GM12878 (cell line): ENCODE measurements around the gene NCAM1. TPM values are rescaled to one million over a fixed set of nuclear protein-coding genes. Genes with fewer than 3 reads are reported as not detected.

Experiments used
- ATAC-seq: fragments of 200-7000 bp; cut with Tn5 transposase; 3 replicates; pipeline ENCODE4 v1.9.1; 2020; ENCODE audit warnings: mild to moderate bottlenecking, moderate library complexity
- BruUV-seq: library from RNA; stranded (reverse); fragments of 400-500 nt; replicated peaks from 2 replicates; lab custom pipeline; 2021; lab: Mats Ljungman, UMichigan
- CTCF ChIA-PET: fragments of 300-600 bp; sonication (Branson Sonifier 250); formaldehyde crosslinking; extraction: SDS; loops from one replicate; lab custom pipeline; 2021; ENCODE audit warnings: inconsistent platforms; lab: Yijun Ruan, JAX
- POLR2A ChIA-PET: fragments of 350-600 bp; formaldehyde crosslinking; extraction: SDS; loops from one replicate; lab custom pipeline; 2021; ENCODE audit warnings: inconsistent platforms; lab: Charles Lee
- RAD21 ChIA-PET: fragments of 300-600 bp; sonication (Branson Sonifier 250); formaldehyde crosslinking; loops from one replicate; lab custom pipeline; 2023; ENCODE audit warnings: antibody characterized with exemption; ENCODE audit not compliant: unreplicated experiment; lab: Charles Lee
- SMC1A ChIA-PET: fragments of 300-600 bp; sonication (Branson Sonifier 250); formaldehyde crosslinking; loops from one replicate; lab custom pipeline; 2023; ENCODE audit not compliant: unreplicated experiment, uncharacterized antibody; lab: Charles Lee
- DNase-seq: peaks from one replicate; pipeline ENCODE4 v3.0.0-alpha.2; 2011; ENCODE audit warnings: low read depth, low spot score
- FAIRE-seq: peaks from 3 replicates; lab custom pipeline; 2011; peaks lifted over from hg19 to GRCh38; lab: Jason Lieb, UNC
- H2AFZ ChIP-seq: 2 replicates; pipeline ENCODE4 v1.6.0; 2011; ENCODE audit warnings: low read depth, low read length, control low read depth; ENCODE audit not compliant: control insufficient read depth
- H3K27ac ChIP-seq: 2 replicates; pipeline ENCODE4 v1.5.1; 2011; ENCODE audit warnings: control low read depth; ENCODE audit not compliant: control insufficient read depth, insufficient read depth
- H3K27me3 ChIP-seq, 2 experiments: replicated peaks in 1 of 2; 2 replicates each; pipeline versions ENCODE4 v1.6.0 to v1.6.1; 2011; ENCODE audit warnings: low read length in 1 of 2; ENCODE audit not compliant: control insufficient read depth in 2 of 2, insufficient read depth in 2 of 2
- H3K36me3 ChIP-seq, 2 experiments: 2 replicates each; pipeline ENCODE4 v1.5.1; 2011; ENCODE audit warnings: low read length in 1 of 2; ENCODE audit not compliant: control insufficient read depth in 2 of 2, insufficient read depth in 2 of 2
- H3K4me1 ChIP-seq: 2 replicates; pipeline ENCODE4 v1.6.1; 2011; ENCODE audit warnings: mild to moderate bottlenecking, low read length, moderate library complexity, mixed read lengths; ENCODE audit not compliant: control insufficient read depth, insufficient read depth
- H3K4me2 ChIP-seq: 2 replicates; pipeline ENCODE4 v1.6.0; 2011; ENCODE audit warnings: control low read depth; ENCODE audit not compliant: control insufficient read depth, insufficient read depth
- H3K4me3 ChIP-seq: fragments of 200-600 bp; sonication (generic); 2 replicates; pipeline ENCODE4 v1.5.1; 2016
- H3K79me2 ChIP-seq: 2 replicates; pipeline ENCODE4 v1.6.0; 2011; ENCODE audit warnings: low read length; ENCODE audit not compliant: control insufficient read depth, insufficient read depth
- H3K9ac ChIP-seq: 2 replicates; pipeline ENCODE4 v1.8.0; 2011; ENCODE audit warnings: low read length, control low read depth, mixed read lengths; ENCODE audit not compliant: control insufficient read depth, insufficient read depth
- H3K9me3 ChIP-seq: replicated peaks from 3 replicates; pipeline ENCODE4 v1.5.1; 2011; ENCODE audit warnings: mild to moderate bottlenecking, low read length; ENCODE audit not compliant: control insufficient read depth, insufficient read depth
- H4K20me1 ChIP-seq: 2 replicates; pipeline ENCODE4 v1.6.0; 2011; ENCODE audit not compliant: control insufficient read depth, insufficient read depth
- CEBPB ChIP-seq, 2 experiments: fragments of 150-350 bp in 1 of 2; IDR thresholded peaks; 2 replicates each; pipeline ENCODE4 v1.6.1; 2012 to 2014; ENCODE audit warnings: low read depth in 2 of 2, low read length in 2 of 2, borderline replicate concordance in 1 of 2, inconsistent platforms in 1 of 2
- CREB1 ChIP-seq: IDR thresholded peaks from 2 replicates; pipeline ENCODE4 v1.6.1; 2012; ENCODE audit warnings: low read depth, mild to moderate bottlenecking, inconsistent platforms
- EP300 ChIP-seq, 2 experiments: fragments of 150-350 bp in 1 of 2; IDR thresholded peaks; 2 replicates each; pipeline ENCODE4 v1.6.1; 2011 to 2012; ENCODE audit warnings: low read depth in 2 of 2, low read length in 2 of 2, borderline replicate concordance in 1 of 2, improper control_type of control experiment in 1 of 2, inconsistent platforms in 1 of 2; ENCODE audit not compliant: control insufficient read depth in 1 of 2
- FOS ChIP-seq: IDR thresholded peaks from 3 replicates; pipeline ENCODE4 v1.6.1; 2011; ENCODE audit warnings: borderline replicate concordance; ENCODE audit not compliant: insufficient read length; ENCODE audit errors: extremely low read depth
- MYB ChIP-seq: fragments of 150-350 bp; IDR thresholded peaks from 2 replicates; pipeline ENCODE4 v1.6.1; 2014; ENCODE audit warnings: mild to moderate bottlenecking, low read depth, low read length, borderline replicate concordance
- NKRF ChIP-seq: fragments of 450-650 bp; conservative IDR thresholded peaks from 2 replicates; pipeline ENCODE4 v1.6.1; 2017; ENCODE audit warnings: mild to moderate bottlenecking, moderate library complexity
- NR2C2 ChIP-seq: IDR thresholded peaks from 2 replicates; pipeline ENCODE4 v1.6.1; 2011; ENCODE audit warnings: borderline replicate concordance, low read depth; ENCODE audit not compliant: control insufficient read depth, insufficient read length
- NRF1 ChIP-seq: conservative IDR thresholded peaks from 2 replicates; pipeline ENCODE4 v1.6.1; 2011; ENCODE audit warnings: mild to moderate bottlenecking, low read depth, low read length, improper control_type of control experiment
- PBX3 ChIP-seq: IDR thresholded peaks from 2 replicates; pipeline ENCODE4 v1.6.1; 2011; ENCODE audit warnings: mild to moderate bottlenecking, low read depth, low read length, moderate library complexity; ENCODE audit not compliant: insufficient replicate concordance
- POLR2A ChIP-seq: IDR thresholded peaks from 2 replicates; pipeline ENCODE4 v1.6.1; 2011; ENCODE audit warnings: low read depth, mild to moderate bottlenecking, low read length
- RFX5 ChIP-seq: IDR thresholded peaks from 2 replicates; pipeline ENCODE4 v1.6.1; 2011; ENCODE audit warnings: low read depth, low read length, improper control_type of control experiment
- WRNIP1 ChIP-seq: IDR thresholded peaks from 2 replicates; pipeline ENCODE4 v1.6.1; 2011; ENCODE audit warnings: low read depth, low read length, improper control_type of control experiment, borderline replicate concordance
- ZBED1 ChIP-seq: IDR thresholded peaks from 2 replicates; pipeline ENCODE4 v1.6.1; 2016; ENCODE audit warnings: borderline replicate concordance
- ZNF207 ChIP-seq: fragments of 450-650 bp; IDR thresholded peaks from 2 replicates; pipeline ENCODE4 v1.6.1; 2014; ENCODE audit warnings: antibody characterized with exemption, mild to moderate bottlenecking, borderline replicate concordance
- whole genome bisulfite sequencing: methylation state at CpG from one replicate; pipeline ENCODE4 v1.1.6; 2016; ENCODE audit warnings: low lambda C conversion rate; ENCODE audit not compliant: insufficient replicate concordance, insufficient coverage; ENCODE audit errors: missing lambda C conversion rate; 5-methylcytosine and 5-hydroxymethylcytosine counted together
- in situ Hi-C: fragments of 300-500 bp; cut with MboI; formaldehyde crosslinking; loops from 9 replicates; pipeline ENCODE4 v1.14.3; 2018; ENCODE audit warnings: mixed read lengths
- intact Hi-C: fragments of 100-400 bp; cut with micrococcal nuclease; formaldehyde crosslinking; loops from one replicate; pipeline ENCODE4 v1.14.2; 2022; ENCODE audit not compliant: unreplicated experiment
- polyA plus RNA-seq, 11 experiments: library from polyadenylated mRNA; depleted of rRNA in 4 of 11; unstranded in 6 of 11; stranded (reverse) in 5 of 11; fragments of >200 nt; fragmentation: Nextera tagmentation in 4 of 11; fragmentation: Illumina TruSeq in 1 of 11; extraction: Ambion mirVana in 4 of 11; extraction: Trizol in 1 of 11; gene quantifications; 1 replicate in 1 of 11; 2 replicates in 10 of 11; pipeline versions ENCODE4 v1.2.1 to v1.2.3, GENCODE V29; 2011 to 2016; ENCODE audit warnings: inconsistent platforms in 2 of 11, missing spikeins in 2 of 11, low read depth in 1 of 11
- total RNA-seq, 4 experiments: library from RNA; depleted of rRNA in 3 of 4; stranded (reverse); fragments of >200 nt in 3 of 4; fragmentation: Illumina TruSeq in 1 of 4; extraction: Trizol in 1 of 4; gene quantifications; 2 replicates each; pipeline versions ENCODE4 v1.2.1 to v1.2.3, GENCODE V29; 2013 to 2021

Gene NCAM1
- total and polyA plus RNA-seq, 10 of the 15 experiments (the other 5 are each of a cell fraction or from before 2014, with no cell fraction given), result 0.10 to 0.23 (median 0.11) TPM; not detected in 7

DNA sequence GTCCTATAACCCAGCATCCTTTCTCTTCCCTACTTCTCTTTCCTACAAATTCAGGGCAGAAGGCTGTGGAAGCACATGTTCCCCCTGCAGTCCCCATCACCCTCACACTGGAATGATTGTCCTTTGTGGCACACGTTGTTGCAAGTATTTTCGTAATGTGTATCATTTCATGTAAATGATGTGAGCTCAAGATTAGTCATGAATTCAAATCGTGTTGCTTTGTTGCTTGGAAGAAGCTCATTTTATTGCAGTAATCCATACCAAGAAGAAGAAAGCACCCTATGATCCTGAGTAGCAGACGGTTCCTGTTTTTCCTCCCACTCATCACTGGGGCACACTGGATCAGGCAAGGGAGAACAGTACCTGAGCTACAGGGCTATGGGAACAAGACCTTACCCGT lies 173.4 kb downstream of the NCAM1 start:
- ChIA-PET RAD21 (no interaction called here), SMC1A (no interaction called here), CTCF (interaction anchor here (1.0 kb wide), 1 partner anchor 18 kb away, joined by 3 read pairs; no protein-coding TSS in a partner anchor), POLR2A (no interaction called here)
- FAIRE-seq (no peak), DNase-seq (no peak), ATAC-seq (no peak)
- Histone ChIP-seq H3K4me2 (no peak overlapping the region), H3K27ac (no peak overlapping the region), H3K4me1 (no peaks in the 10 kb centered on the region), H3K4me3 (no peak overlapping the region), H3K79me2 (no peaks in the 10 kb centered on the region), H4K20me1 (no peaks in the 10 kb centered on the region), H3K36me3 (no peaks in the 10 kb centered on the region), H3K9ac (no peak overlapping the region), H3K9me3 (no peaks in the 10 kb centered on the region), H2AFZ (no peak overlapping the region), H3K27me3 (no peaks in the 10 kb centered on the region; a peak in 2 of 4 replicates)
- intact Hi-C loops (no loop called here), in situ Hi-C loops (no loop called here)
- 20% methylated on average over 5 of the region's 5 CpGs for WGBS
- no peak for TF ChIP-seq FOS
- no peak for TF ChIP-seq POLR2A
- no peak for TF ChIP-seq CEBPB (IDR thresholded peaks at IDR 0.05; ENCODE audit: borderline replicate concordance in 1 of 2, low read depth in 2 of 2, low read length in 2 of 2)
- no peak for TF ChIP-seq WRNIP1
- no peak for TF ChIP-seq RFX5
- no TSS peak for BruUV-seq

DNA sequence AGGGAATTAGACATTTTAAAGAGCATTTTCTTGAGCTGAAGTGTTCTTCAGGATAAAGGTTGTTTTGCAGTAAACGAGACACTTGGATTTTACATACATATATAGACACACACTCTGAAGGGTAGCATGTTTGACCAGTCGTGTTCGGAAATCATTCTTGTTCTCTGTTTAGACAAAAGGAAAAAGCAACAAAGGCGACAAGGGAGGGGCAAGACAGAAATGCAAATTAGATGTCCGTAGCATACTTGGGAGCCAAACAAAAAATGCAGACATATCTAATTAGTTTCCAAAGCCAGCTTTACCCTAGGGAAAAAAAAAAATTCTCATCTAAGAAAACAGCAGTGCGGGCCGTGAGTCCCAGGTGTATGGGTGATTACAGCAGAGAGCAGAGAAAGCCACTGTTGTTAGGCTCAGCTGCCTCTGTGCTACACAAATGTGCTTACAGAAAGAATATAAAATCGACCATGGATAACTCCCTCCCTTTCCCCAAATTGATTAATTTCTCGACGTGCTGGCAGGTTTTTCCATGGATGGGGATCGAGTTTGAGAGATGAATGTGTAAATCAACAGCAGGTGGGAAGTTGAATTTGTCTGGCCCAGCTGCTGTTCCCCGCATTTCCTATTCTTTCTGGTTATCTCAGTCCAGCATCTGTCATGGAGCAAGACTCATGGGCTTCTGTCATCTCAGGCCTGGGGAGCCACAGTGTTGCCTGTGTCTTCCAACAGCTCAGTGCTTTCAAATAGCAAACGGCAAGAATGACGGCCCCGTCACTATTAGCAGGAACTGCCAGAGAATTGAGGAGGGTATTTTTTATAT lies 176.7 kb downstream of the NCAM1 start:
- no peaks in the 10 kb centered on the region for H3K36me3 ChIP-seq
- SMC1A ChIA-PET, result no interaction called here
- FAIRE-seq (no peak), ATAC-seq (no peak), DNase-seq (no peak)
- no peaks in the 10 kb centered on the region for H3K79me2 ChIP-seq
- WGBS, result 18% methylated on average over 15 of the region's 15 CpGs
- RAD21 ChIA-PET, result no interaction called here
- TF ChIP-seq MYB (no peak), NR2C2 (no peak), CREB1 (no peak), NRF1 (no peak), ZNF207 (no peak), PBX3 (no peak), NKRF (no peak), EP300 (IDR thresholded peaks at IDR 0.05; ENCODE audit: borderline replicate concordance in 1 of 2, control insufficient read depth in 1 of 2, low read depth in 2 of 2, low read length in 2 of 2) (no peak), ZBED1 (no peak)
- no peak overlapping the region for H3K27ac ChIP-seq
- intact Hi-C loops, result no loop called here
- H3K27me3 ChIP-seq, result peaks cover 0 to 6% of the 10 kb centered on the region in 2 experiments; a peak in 2 of 4 replicates
- CTCF ChIA-PET, result no interaction called here
- no peaks in the 10 kb centered on the region for H4K20me1 ChIP-seq
- no peaks in the 10 kb centered on the region for H3K9me3 ChIP-seq
- no peaks in the 10 kb centered on the region for H3K4me1 ChIP-seq
- no peak overlapping the region for H3K4me3 ChIP-seq
- no peak overlapping the region for H2AFZ ChIP-seq
- H3K9ac ChIP-seq, result no peak overlapping the region
- POLR2A ChIA-PET, result no interaction called here
- BruUV-seq, result no TSS peak
- no peak overlapping the region for H3K4me2 ChIP-seq
- in situ Hi-C loops, result no loop called here
